ENCODE results near the gene TEKT4. TPM values are rescaled to one million over a fixed set of nuclear protein-coding genes. Genes with fewer than 3 reads are reported as not detected.
"Not testable (repeated sequence)": the region's sequence is repeated elsewhere in the genome, so short reads cannot be mapped to it uniquely, and the experiment has no call there.

TEKT4 gene
- total and polyA plus RNA-seq, 4 donors: not detected

DNA sequence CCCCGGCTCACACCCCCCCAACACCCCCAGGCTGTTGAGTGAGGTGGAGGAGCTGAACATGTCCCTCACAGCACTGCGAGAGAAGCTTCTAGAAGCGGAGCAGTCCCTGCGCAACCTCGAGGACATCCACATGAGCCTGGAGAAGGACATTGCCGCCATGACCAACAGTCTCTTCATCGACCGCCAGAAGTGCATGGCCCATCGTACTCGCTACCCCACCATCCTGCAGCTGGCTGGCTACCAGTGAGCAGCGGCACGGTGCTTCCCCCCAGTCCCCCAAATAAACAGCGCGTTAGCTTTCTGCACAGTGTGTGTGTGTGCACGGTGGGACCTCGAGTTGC is 5.3 kb downstream of the TEKT4 start:
- no peak overlapping the region for H3K27ac ChIP-seq (ENCODE audit: low read depth in 1 of 2, low read length in 2 of 2)
- DNase-seq (ENCODE audit: low spot score): no peak
- WGBS: 89% methylated on average over 16 of the region's 16 CpGs
- H3K9ac ChIP-seq (ENCODE audit: low read depth in 1 of 2, low read length in 2 of 2): no peak overlapping the region
- H3K4me3 ChIP-seq (ENCODE audit: low read depth in 1 of 3, low read length in 3 of 3): no peak overlapping the region
- peaks cover 0 to 2% (median 0%) of the 10 kb centered on the region in 4 donors for H3K4me1 ChIP-seq (ENCODE audit: control insufficient read depth in 4 of 4, insufficient read depth in 4 of 4, low read length in 3 of 4)
- no peaks in the 10 kb centered on the region for H3K36me3 ChIP-seq (ENCODE audit: control insufficient read depth in 4 of 4, insufficient read depth in 3 of 4, low read depth in 1 of 4, low read length in 3 of 4)
- no peak for TF ChIP-seq EGR1 (IDR thresholded peaks at IDR 0.05; ENCODE audit: low read depth in 2 of 2)
- TF ChIP-seq HNF4A (conservative IDR thresholded peaks at IDR 0.05): no peak
- no peak for TF ChIP-seq HNF4G (IDR thresholded peaks at IDR 0.05)
- TF ChIP-seq, protein P1, sequence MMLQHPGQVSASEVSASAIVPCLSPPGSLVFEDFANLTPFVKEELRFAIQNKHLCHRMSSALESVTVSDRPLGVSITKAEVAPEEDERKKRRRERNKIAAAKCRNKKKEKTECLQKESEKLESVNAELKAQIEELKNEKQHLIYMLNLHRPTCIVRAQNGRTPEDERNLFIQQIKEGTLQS (IDR thresholded peaks at IDR 0.05): no peak
- TF ChIP-seq TAF1 (conservative IDR thresholded peaks at IDR 0.05): no peak
- TF ChIP-seq GABPA (IDR thresholded peaks at IDR 0.05 in 1 of 2, conservative IDR thresholded peaks at IDR 0.05 in 1 of 2): no peak
- no peak for TF ChIP-seq RAD21 (IDR thresholded peaks at IDR 0.05)
- no peak for TF ChIP-seq JUND (IDR thresholded peaks at IDR 0.05)
- no peaks in the 10 kb centered on the region for H3K9me3 ChIP-seq (ENCODE audit: control insufficient read depth in 4 of 4, low read length in 3 of 4)
- no peaks in the 10 kb centered on the region for H3K27me3 ChIP-seq (ENCODE audit: control insufficient read depth in 4 of 4, insufficient read depth in 4 of 4, low read length in 3 of 4)

DNA sequence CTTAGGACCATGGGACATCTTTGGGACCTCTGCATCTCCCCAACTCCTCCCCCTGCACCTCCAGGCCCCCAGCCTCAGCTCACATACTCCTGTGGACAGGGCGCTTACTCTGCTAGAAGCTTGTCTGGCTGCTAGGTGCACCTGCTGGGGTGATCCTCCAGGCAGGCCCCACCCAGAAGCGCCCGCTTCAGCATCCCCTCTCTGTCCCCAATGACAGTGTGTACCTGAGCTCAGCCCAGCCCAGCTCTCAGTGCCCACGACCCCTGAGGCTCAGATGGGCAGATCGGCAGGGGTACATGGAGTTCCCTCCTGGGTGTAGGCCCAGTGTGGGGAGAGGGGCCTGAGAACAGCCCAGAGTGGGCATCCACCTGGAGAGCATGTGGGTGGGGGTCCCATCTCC is 5.9 kb downstream of the TEKT4 start:
- no peaks in the 10 kb centered on the region for H3K9me3 ChIP-seq (ENCODE audit: control insufficient read depth in 4 of 4, low read length in 3 of 4)
- peaks cover 0 to 2% (median 0%) of the 10 kb centered on the region in 4 donors for H3K4me1 ChIP-seq (ENCODE audit: control insufficient read depth in 4 of 4, insufficient read depth in 4 of 4, low read length in 3 of 4)
- TF ChIP-seq JUND (IDR thresholded peaks at IDR 0.05) (no peak), FOXA2 (IDR thresholded peaks at IDR 0.05) (no peak), RAD21 (IDR thresholded peaks at IDR 0.05) (no peak), HNF4A (conservative IDR thresholded peaks at IDR 0.05) (no peak), RXRA (IDR thresholded peaks at IDR 0.05) (no peak), EGR1 (IDR thresholded peaks at IDR 0.05; ENCODE audit: low read depth in 2 of 2) (no peak), NR2F2 (IDR thresholded peaks at IDR 0.05) (no peak)
- TF ChIP-seq, protein P2, sequence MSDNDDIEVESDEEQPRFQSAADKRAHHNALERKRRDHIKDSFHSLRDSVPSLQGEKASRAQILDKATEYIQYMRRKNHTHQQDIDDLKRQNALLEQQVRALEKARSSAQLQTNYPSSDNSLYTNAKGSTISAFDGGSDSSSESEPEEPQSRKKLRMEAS (IDR thresholded peaks at IDR 0.05): no peak
- TF ChIP-seq, protein P1 (IDR thresholded peaks at IDR 0.05): no peak
- TF ChIP-seq, protein P3, sequence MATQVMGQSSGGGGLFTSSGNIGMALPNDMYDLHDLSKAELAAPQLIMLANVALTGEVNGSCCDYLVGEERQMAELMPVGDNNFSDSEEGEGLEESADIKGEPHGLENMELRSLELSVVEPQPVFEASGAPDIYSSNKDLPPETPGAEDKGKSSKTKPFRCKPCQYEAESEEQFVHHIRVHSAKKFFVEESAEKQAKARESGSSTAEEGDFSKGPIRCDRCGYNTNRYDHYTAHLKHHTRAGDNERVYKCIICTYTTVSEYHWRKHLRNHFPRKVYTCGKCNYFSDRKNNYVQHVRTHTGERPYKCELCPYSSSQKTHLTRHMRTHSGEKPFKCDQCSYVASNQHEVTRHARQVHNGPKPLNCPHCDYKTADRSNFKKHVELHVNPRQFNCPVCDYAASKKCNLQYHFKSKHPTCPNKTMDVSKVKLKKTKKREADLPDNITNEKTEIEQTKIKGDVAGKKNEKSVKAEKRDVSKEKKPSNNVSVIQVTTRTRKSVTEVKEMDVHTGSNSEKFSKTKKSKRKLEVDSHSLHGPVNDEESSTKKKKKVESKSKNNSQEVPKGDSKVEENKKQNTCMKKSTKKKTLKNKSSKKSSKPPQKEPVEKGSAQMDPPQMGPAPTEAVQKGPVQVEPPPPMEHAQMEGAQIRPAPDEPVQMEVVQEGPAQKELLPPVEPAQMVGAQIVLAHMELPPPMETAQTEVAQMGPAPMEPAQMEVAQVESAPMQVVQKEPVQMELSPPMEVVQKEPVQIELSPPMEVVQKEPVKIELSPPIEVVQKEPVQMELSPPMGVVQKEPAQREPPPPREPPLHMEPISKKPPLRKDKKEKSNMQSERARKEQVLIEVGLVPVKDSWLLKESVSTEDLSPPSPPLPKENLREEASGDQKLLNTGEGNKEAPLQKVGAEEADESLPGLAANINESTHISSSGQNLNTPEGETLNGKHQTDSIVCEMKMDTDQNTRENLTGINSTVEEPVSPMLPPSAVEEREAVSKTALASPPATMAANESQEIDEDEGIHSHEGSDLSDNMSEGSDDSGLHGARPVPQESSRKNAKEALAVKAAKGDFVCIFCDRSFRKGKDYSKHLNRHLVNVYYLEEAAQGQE (IDR thresholded peaks at IDR 0.05): no peak
- H3K27me3 ChIP-seq (ENCODE audit: control insufficient read depth in 4 of 4, insufficient read depth in 4 of 4, low read length in 3 of 4): no peaks in the 10 kb centered on the region
- H3K9ac ChIP-seq (ENCODE audit: low read depth in 1 of 2, low read length in 2 of 2): no peak overlapping the region
- DNase-seq (ENCODE audit: low spot score): no peak
- WGBS: 87% methylated on average over 5 of the region's 5 CpGs
- no peak overlapping the region for H3K27ac ChIP-seq (ENCODE audit: low read depth in 1 of 2, low read length in 2 of 2)
- no peaks in the 10 kb centered on the region for H3K36me3 ChIP-seq (ENCODE audit: control insufficient read depth in 4 of 4, insufficient read depth in 3 of 4, low read depth in 1 of 4, low read length in 3 of 4)
- H3K4me3 ChIP-seq (ENCODE audit: low read depth in 1 of 3, low read length in 3 of 3): no peak overlapping the region

DNA sequence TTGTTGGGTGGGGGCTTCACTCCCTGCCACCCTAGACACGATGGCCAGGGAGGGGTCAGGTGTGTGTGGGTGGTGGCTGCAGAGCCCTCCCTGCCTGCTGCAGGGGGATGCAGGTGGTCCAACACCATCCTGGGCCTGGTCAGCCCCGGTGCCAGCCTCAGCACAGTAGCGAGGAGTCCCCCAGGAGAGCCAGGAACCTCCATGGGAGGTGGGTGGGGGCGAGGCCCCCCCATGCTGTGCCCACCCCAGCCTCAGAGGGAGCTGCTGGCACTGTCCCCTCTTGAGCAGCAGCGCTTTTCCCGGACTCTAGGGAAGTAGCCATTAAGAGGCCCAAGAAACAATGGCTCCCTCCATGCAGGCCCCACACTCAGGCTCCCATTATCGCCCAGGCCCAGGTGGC is 7.3 kb downstream of the TEKT4 start:
- H3K4me1 ChIP-seq (ENCODE audit: control insufficient read depth in 4 of 4, insufficient read depth in 4 of 4, low read length in 3 of 4); H3K9ac ChIP-seq (ENCODE audit: low read depth in 1 of 2, low read length in 2 of 2); H3K27ac ChIP-seq (ENCODE audit: low read depth in 1 of 2, low read length in 2 of 2); DNase-seq (ENCODE audit: low spot score); H3K27me3 ChIP-seq (ENCODE audit: control insufficient read depth in 4 of 4, insufficient read depth in 4 of 4, low read length in 3 of 4); H3K36me3 ChIP-seq (ENCODE audit: control insufficient read depth in 4 of 4, insufficient read depth in 3 of 4, low read depth in 1 of 4, low read length in 3 of 4); H3K9me3 ChIP-seq (ENCODE audit: control insufficient read depth in 4 of 4, low read length in 3 of 4); H3K4me3 ChIP-seq (ENCODE audit: low read depth in 1 of 3, low read length in 3 of 3): not testable (repeated sequence)
- WGBS: 84% methylated on average over 7 of the region's 7 CpGs
